AG04450 (cell line): ENCODE results near the gene SUMO3. TPM values are rescaled to one million over a fixed set of nuclear protein-coding genes. Genes with fewer than 3 reads are reported as not detected.
A peak's percentile ranks its signal among the peaks of the same experiment; 100 is the strongest.

ENCODE experiments used
- CTCF ChIA-PET: fragments of 300-600, 350-600 bp; formaldehyde crosslinking; extraction: SDS; loops from one replicate; lab custom pipeline; 2022; ENCODE audit warnings: antibody characterized with exemption, inconsistent platforms; lab: Charles Lee
- POLR2A ChIA-PET: fragments of 350-600 bp; formaldehyde crosslinking; extraction: SDS; loops from one replicate; lab custom pipeline; 2021; ENCODE audit warnings: antibody characterized with exemption, inconsistent platforms; lab: Yijun Ruan, JAX
- DNase-seq: peaks from one replicate; pipeline ENCODE4 v3.0.0-alpha.2; 2011; ENCODE audit warnings: low read depth, low spot score
- H3K27ac ChIP-seq: one replicate; pipeline ENCODE4 v1.5.1; 2012; ENCODE audit warnings: low read depth, low read length, control low read depth
- H3K27me3 ChIP-seq: one replicate; pipeline ENCODE4 v1.6.0; 2012; ENCODE audit warnings: low read length; ENCODE audit not compliant: control insufficient read depth, insufficient read depth
- H3K4me3 ChIP-seq: 2 replicates; pipeline ENCODE4 v1.5.1; 2011; ENCODE audit warnings: mild to moderate bottlenecking, low read depth, low read length, control low read depth
- H3K9me3 ChIP-seq: 2 replicates; pipeline ENCODE4 v1.5.1; 2012; ENCODE audit warnings: low read length; ENCODE audit not compliant: control insufficient read depth, insufficient read depth
- CTCF ChIP-seq: IDR thresholded peaks from 2 replicates; pipeline ENCODE4 v1.5.1; 2011; ENCODE audit warnings: low read depth, low read length, control low read depth, inconsistent platforms
- polyA plus RNA-seq: library from polyadenylated mRNA; depleted of rRNA; stranded (reverse); fragments of >200 nt; gene quantifications from 2 replicates; pipeline ENCODE4 v1.2.3, GENCODE V29; 2011

The SUMO3 gene
- polyA plus RNA-seq, 1 experiment, result 134 TPM

GRCh38 chr21:44792702-44793591, 24.9 kb downstream of the SUMO3 start:
- CTCF ChIA-PET, result interaction anchor here (0.7 to 2.1 kb wide), 28 partner anchors 9 to 489 kb away, joined by 3 to 21 read pairs (median 5); partner anchors contain the start of gene UBE2G2
- no peaks in the 10 kb centered on the region for H3K9me3 ChIP-seq
- H3K4me3 ChIP-seq, result no peak overlapping the region
- H3K27me3 ChIP-seq, result no peaks in the 10 kb centered on the region
- H3K27ac ChIP-seq, result peak overlapping the region; percentile 11
- DNase-seq, result no peak
- POLR2A ChIA-PET, result interaction anchor here (0.5 to 0.8 kb wide), 2 partner anchors 9 to 38 kb away, joined by 5 to 6 read pairs; partner anchors contain the start of gene UBE2G2
- TF ChIP-seq CTCF, result peak; percentile 76

GRCh38 chr21:44791993-44792392, 25.9 kb downstream of the SUMO3 start:
- ChIA-PET POLR2A (no interaction called here), CTCF (no interaction called here)
- no peak overlapping the region for H3K27ac ChIP-seq

GRCh38 chr21:44791246-44791645, 26.6 kb downstream of the SUMO3 start:
- CTCF ChIA-PET, result no interaction called here
- H3K27me3 ChIP-seq, result no peaks in the 10 kb centered on the region
- DNase-seq, result no peak

More at GRCh38 chr21:44791993-44792392, 25.9 kb downstream of the SUMO3 start:
- DNase-seq, result no peak
- no peak for TF ChIP-seq CTCF
- Histone ChIP-seq H3K4me3 (no peak overlapping the region), H3K27me3 (no peaks in the 10 kb centered on the region), H3K9me3 (no peaks in the 10 kb centered on the region)

GRCh38 chr21:44790368-44790767, 27.5 kb downstream of the SUMO3 start:
- no peak for DNase-seq
- Histone ChIP-seq H3K4me3 (no peak overlapping the region), H3K27me3 (no peaks in the 10 kb centered on the region), H3K9me3 (no peaks in the 10 kb centered on the region), H3K27ac (no peak overlapping the region)
- TF ChIP-seq CTCF, result no peak
- POLR2A ChIA-PET, result no interaction called here
- CTCF ChIA-PET, result interaction anchor here (1.2 kb wide), 1 partner anchor 280 kb away, joined by 7 read pairs; no protein-coding TSS in a partner anchor

More at GRCh38 chr21:44791246-44791645, 26.6 kb downstream of the SUMO3 start:
- TF ChIP-seq CTCF, result no peak
- no peaks in the 10 kb centered on the region for H3K9me3 ChIP-seq
- no peak overlapping the region for H3K27ac ChIP-seq
- no peak overlapping the region for H3K4me3 ChIP-seq
- POLR2A ChIA-PET, result no interaction called here

- H3K27ac ChIP-seq, result no peak overlapping the region
- TF ChIP-seq CTCF, result no peak
- POLR2A ChIA-PET, result no interaction called here
Measured at GRCh38 chr21:44789880-44790279, 28.0 kb downstream of the SUMO3 start.

More at GRCh38 chr21:44789880-44790279, 28.0 kb downstream of the SUMO3 start:
- Histone ChIP-seq H3K9me3 (no peaks in the 10 kb centered on the region), H3K4me3 (no peak overlapping the region), H3K27me3 (no peaks in the 10 kb centered on the region)
- DNase-seq, result no peak
- CTCF ChIA-PET, result interaction anchor here (1.2 kb wide), 1 partner anchor 280 kb away, joined by 7 read pairs; no protein-coding TSS in a partner anchor
